Activated CD8-positive, alpha-beta T cell treated with anti-CD3 and anti-CD28 coated beads, Interleukin-2, amount 10 ng/mL, durations not matched to agents 7 days and 5 days (primary cell): Measurements from ENCODE around the gene CBFA2T3. TPM values are rescaled to one million over a fixed set of nuclear protein-coding genes. Genes with fewer than 3 reads are reported as not detected.
A peak's percentile ranks its signal among the peaks of the same experiment; 100 is the strongest.

Experiments used
- ATAC-seq: fragments of 150-1000 bp; cut with Tn5 transposase; one replicate; pipeline ENCODE4 v1.10.0; 2021; ENCODE audit warnings: moderate library complexity
- CTCF ChIA-PET: fragments of 350-600 bp; sonication (Branson Sonifier 250); formaldehyde crosslinking; loops from one replicate; lab custom pipeline; 2021; ENCODE audit warnings: antibody characterized with exemption; lab: Charles Lee
- POLR2A ChIA-PET: fragments of 350-600 bp; sonication (Branson Sonifier 250); formaldehyde crosslinking; loops from one replicate; lab custom pipeline; 2021; ENCODE audit warnings: antibody characterized with exemption; lab: Charles Lee
- DNase-seq: peaks from one replicate; pipeline ENCODE4 v3.0.0-alpha.2; 2020
- H3K27ac Mint-ChIP-seq: one replicate; pipeline ENCODE4 v1.8.0; 2021; ENCODE audit warnings: mild to moderate bottlenecking, mixed read lengths
- H3K27me3 Mint-ChIP-seq: one replicate; pipeline ENCODE4 v1.8.0; 2021; ENCODE audit warnings: low read depth, mixed read lengths
- H3K36me3 Mint-ChIP-seq: one replicate; pipeline ENCODE4 v1.8.0; 2021; ENCODE audit warnings: low read depth, mixed read lengths
- H3K4me1 Mint-ChIP-seq: one replicate; pipeline ENCODE4 v1.8.0; 2021; ENCODE audit warnings: low read depth, mixed read lengths
- H3K4me3 Mint-ChIP-seq: one replicate; pipeline ENCODE4 v1.8.0; 2021; ENCODE audit warnings: mild to moderate bottlenecking, mixed read lengths
- H3K9me3 Mint-ChIP-seq: one replicate; pipeline ENCODE4 v1.8.0; 2022; ENCODE audit warnings: mixed read lengths; ENCODE audit not compliant: insufficient read depth
- total RNA-seq, 2 experiments: library from RNA; stranded (reverse); gene quantifications; one replicate each; pipeline ENCODE4 v1.2.3, GENCODE V29; 2021

The CBFA2T3 gene
- not detected for total RNA-seq

DNA sequence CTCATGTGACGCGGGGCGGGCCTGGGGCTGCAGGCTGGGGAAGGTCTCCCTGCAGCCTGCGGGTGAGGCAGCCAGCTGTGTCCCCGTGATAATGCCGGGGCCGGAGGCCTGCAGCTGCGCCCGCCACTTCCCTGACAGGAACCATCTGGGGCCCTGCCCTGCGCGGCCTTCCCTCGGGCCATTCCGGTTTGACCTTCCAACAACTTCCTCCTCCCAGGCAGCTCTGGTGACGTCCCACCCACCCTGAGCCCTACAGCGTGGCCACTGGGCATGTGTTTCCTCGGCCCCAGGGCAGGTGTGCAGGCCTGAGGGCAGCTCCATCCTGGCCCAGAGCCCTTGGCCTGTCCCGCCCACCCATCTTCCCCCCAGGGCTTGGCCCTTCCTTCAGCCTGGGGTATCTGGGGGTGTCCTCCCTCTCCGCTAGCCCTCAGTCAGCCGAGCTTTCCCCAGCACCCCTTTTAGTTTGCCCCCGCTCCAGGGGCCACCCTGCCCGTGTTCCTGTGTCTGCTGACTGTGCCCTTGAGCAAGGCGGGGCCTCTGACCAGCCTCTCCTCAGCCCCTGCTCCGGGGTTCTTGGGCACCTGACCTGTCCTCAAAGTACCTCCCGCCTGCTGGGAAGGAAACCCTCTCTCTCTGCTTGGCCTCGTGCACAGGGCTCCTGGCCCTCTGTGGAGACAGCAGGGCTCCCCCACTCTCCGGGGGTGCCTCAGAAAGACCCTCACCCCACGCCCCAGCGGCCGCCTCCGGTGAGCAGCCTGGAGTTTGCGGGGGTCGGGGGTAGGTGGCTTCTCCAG is at the start of gene CBFA2T3:
Gene CBFA2T3 (minus strand): TSS at position 190 of the 794 bp plus-strand sequence. CDS start 400 bp downstream, outside the sequence.
- H3K4me1 Mint-ChIP-seq: peaks cover 14% of the 10 kb centered on the region
- ATAC-seq (no peak), DNase-seq (no peak)
- H3K27me3 Mint-ChIP-seq: peaks cover 14% of the 10 kb centered on the region
- H3K4me3 Mint-ChIP-seq: no peak within 1 kb of the TSS
- H3K9me3 Mint-ChIP-seq: no peaks in the 10 kb centered on the region
- CTCF ChIA-PET: no interaction called here
- H3K27ac Mint-ChIP-seq: no peak within 1 kb of the TSS
- H3K36me3 Mint-ChIP-seq: no peaks in the 10 kb centered on the region
- POLR2A ChIA-PET: no interaction called here

DNA sequence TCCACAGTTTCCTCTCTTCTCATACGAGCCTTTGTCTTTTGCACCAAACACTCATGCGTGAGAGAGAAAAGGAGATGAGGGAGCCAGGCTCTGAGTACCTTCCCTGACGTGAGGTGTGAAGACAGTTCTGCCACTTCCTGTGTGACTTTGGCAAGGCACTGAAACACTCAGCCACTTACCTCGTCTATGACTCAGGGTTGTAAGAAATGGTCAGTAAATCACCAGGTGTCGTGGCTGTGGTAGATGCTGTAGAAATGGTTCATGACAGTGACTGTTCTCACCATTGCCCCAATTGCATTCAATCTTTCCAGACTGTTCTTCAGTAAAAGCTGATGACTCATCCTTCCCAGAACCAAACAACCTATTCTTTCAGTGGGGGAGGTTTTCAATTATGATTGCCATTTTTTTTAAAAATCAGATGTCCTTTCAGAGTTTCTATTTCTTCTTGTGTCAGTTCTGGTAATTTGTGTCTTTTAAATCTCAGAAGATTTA is 49.2 kb upstream of the CBFA2T3 start:
- Mint-ChIP-seq H3K4me1 (peaks cover 25% of the 10 kb centered on the region), H3K36me3 (peaks cover 21% of the 10 kb centered on the region), H3K9me3 (peaks cover 31% of the 10 kb centered on the region), H3K27ac (peak overlapping the region; percentile 53), H3K4me3 (no peak overlapping the region), H3K27me3 (peaks cover 4% of the 10 kb centered on the region)
- DNase-seq: peak; percentile 71
- ChIA-PET CTCF (no interaction called here), POLR2A (interaction anchor here (1.3 kb wide), 1 partner anchor 71 kb away, joined by 6 read pairs; no protein-coding TSS in a partner anchor)
- ATAC-seq: peak; percentile 93

DNA sequence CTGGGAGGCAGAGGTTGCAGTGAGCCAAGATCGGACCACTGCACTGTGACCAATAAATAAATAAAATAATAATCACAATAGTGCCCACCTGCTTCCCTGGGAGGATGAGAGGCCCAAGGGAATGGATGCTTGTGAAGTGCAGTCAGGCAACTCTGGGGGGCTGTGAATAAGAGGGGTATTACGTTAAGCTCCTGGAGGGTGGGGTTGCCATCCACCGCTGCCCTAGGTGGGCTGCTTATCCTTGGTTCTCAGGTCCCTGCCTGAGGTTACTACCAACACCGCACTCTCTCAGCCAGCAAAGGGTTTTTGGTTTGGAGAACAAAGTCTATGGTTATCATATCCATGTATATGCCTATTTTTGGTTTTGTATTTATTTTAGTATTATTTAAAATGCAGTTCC is 48.6 kb upstream of the CBFA2T3 start:
- Mint-ChIP-seq H3K4me1 (peaks cover 22% of the 10 kb centered on the region), H3K4me3 (no peak overlapping the region), H3K36me3 (peaks cover 18% of the 10 kb centered on the region), H3K27ac (no peak overlapping the region), H3K9me3 (peaks cover 31% of the 10 kb centered on the region), H3K27me3 (peaks cover 4% of the 10 kb centered on the region)
- ChIA-PET POLR2A (interaction anchor here (1.3 kb wide), 1 partner anchor 71 kb away, joined by 6 read pairs; no protein-coding TSS in a partner anchor), CTCF (no interaction called here)
- DNase-seq: no peak
- peak; percentile 6 for ATAC-seq

DNA sequence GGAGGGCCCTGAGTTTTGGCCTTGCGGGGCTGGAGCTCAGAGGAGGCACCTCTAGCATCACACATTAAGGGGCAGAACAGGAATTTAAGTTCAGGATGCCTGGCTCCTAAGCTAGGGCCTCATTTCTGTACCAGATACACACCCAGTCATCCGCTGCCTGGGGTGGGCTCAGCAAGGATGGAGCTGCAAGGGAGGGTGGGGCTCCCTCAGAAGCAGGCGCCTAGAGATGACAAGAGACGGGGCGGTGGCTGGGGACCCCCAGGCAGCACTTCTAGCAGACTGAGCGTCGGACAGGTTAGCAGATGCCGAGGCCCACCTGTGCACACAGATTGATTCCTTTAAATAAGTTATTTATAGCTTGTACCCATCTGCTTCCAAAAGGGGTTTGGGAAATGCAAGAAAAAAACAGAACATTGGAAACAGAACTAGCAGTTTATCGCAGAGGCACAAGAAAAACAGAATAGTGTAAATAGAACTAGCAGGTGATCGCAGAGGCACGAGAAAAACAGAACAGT is 47.6 kb upstream of the CBFA2T3 start:
- no peak overlapping the region for H3K4me3 Mint-ChIP-seq
- no peak for ATAC-seq
- peaks cover 4% of the 10 kb centered on the region for H3K27me3 Mint-ChIP-seq

DNA sequence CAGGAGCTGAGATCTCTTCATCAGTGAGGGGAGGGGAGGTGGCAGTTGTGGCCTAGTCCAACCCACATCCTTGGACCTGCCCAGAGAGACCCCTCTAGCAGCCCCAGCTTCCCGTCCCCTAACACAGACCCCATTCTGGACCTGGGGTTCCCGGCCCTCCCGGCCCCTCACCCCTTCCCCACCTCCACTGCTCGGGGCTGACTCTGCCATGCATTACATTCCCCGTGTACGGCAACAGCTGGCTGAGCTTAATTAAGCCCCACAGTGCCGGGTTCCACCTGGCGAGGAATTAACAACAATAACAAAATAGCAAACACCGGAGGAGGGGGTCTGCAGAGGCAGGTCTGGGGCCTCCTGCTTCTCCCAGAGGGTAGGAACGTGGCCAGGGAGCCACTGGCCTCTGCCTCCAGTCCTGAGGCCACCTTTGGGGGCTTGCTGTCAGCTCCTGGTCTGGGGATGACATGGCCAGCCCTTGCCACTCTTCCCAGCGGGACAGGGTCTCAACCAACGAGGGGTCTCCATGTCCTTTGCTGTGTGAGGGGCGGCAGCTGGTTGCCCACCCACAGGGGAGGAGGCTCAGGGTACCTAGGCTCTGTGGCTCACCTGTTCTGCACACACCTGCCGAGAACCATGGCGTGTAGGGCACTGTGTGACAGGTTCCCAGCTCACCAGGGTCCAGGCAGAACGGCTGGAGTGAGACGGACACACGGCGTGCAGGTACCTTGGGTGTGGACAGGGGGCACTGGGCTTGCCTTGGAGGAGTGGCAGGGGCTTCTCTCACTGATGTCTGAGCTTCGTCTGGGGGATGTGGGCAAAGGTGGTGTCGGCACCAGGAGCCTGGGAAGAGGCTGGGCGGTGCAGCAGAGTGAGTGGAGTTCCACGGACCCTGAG is 46.9 kb upstream of the CBFA2T3 start:
- ATAC-seq (no peak), DNase-seq (no peak)
- peaks cover 31% of the 10 kb centered on the region for H3K9me3 Mint-ChIP-seq
- H3K27me3 Mint-ChIP-seq: peaks cover 4% of the 10 kb centered on the region
- H3K4me1 Mint-ChIP-seq: peaks cover 27% of the 10 kb centered on the region
- H3K4me3 Mint-ChIP-seq: no peak overlapping the region
- ChIA-PET CTCF (no interaction called here), POLR2A (interaction anchor here (0.6 kb wide), 1 partner anchor 69 kb away, joined by 3 read pairs; no protein-coding TSS in a partner anchor)
- H3K36me3 Mint-ChIP-seq: peaks cover 18% of the 10 kb centered on the region
- H3K27ac Mint-ChIP-seq: no peak overlapping the region

More for the DNA sequence above, 47.6 kb upstream of the CBFA2T3 start:
- Mint-ChIP-seq H3K36me3 (peaks cover 18% of the 10 kb centered on the region), H3K27ac (no peak overlapping the region), H3K4me1 (peaks cover 27% of the 10 kb centered on the region), H3K9me3 (peaks cover 31% of the 10 kb centered on the region)
- POLR2A ChIA-PET: interaction anchor here (1.3 kb wide), 1 partner anchor 72 kb away, joined by 6 read pairs; no protein-coding TSS in a partner anchor
- CTCF ChIA-PET: no interaction called here
- no peak for DNase-seq

DNA sequence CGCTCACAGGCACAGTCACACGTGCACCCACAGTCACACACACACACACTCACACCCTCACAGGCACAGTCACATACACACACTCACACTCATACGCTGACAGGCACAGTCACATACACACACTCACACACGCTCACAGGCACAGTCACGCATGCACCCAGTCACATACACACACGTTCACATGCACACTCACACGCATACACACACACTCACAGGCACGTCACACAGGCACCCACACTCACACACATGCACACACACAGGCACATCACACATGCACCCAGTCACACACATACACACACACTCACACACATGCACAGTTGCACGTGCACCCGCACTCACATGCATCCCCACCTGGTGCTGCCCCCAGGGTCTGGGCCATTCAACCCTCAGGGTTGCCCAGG is 46.1 kb upstream of the CBFA2T3 start:
- no peak for ATAC-seq
- POLR2A ChIA-PET: no interaction called here
- H3K36me3 Mint-ChIP-seq: peaks cover 18% of the 10 kb centered on the region
- H3K27ac Mint-ChIP-seq: no peak overlapping the region
- H3K4me1 Mint-ChIP-seq: peaks cover 27% of the 10 kb centered on the region
- no peak for DNase-seq
- no peak overlapping the region for H3K4me3 Mint-ChIP-seq
- peaks cover 4% of the 10 kb centered on the region for H3K27me3 Mint-ChIP-seq
- CTCF ChIA-PET: no interaction called here
- H3K9me3 Mint-ChIP-seq: peaks cover 31% of the 10 kb centered on the region

DNA sequence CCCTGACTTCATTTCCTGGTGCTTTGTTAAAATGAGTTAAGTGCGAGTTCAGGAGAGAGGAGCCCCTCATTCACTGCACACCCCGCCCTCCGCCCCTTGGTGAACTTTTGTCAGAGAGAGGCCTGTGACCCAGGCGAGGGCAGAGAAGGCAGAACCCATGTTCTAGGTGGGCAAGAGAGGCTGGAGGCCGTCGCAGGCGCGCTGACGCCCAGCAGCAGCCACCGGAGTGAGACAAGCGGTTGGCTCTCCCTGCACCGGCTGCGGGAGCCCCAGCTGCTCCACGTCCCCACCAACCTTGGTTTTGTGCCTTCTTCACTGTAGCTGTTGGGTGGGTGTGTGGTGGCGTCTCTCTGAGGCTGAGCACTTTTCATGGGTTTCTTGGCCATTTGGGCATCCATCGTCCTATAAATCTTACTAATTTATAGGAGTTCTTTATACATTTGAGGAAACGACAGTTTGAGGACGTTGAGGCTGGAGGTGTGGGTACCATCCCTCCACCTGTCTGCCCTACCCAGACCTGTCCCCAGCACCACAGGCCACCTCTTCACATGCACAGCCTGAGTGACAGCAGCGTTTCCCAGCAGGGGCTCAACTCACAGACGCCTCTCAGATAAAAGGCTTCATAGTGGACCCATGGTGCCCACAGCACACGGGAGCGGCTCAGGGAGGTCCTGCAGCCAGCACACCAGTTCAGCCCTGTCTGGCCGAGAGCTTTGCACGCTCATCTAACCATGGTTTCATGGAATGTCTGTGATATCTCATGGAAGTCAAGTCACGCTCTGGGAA is 45.2 kb upstream of the CBFA2T3 start:
- H3K4me1 Mint-ChIP-seq: peaks cover 27% of the 10 kb centered on the region
- no peak overlapping the region for H3K4me3 Mint-ChIP-seq
- ChIA-PET CTCF (no interaction called here), POLR2A (no interaction called here)
- peaks cover 15% of the 10 kb centered on the region for H3K36me3 Mint-ChIP-seq
- H3K9me3 Mint-ChIP-seq: peaks cover 25% of the 10 kb centered on the region
- ATAC-seq (no peak), DNase-seq (no peak)
- no peak overlapping the region for H3K27ac Mint-ChIP-seq
- H3K27me3 Mint-ChIP-seq: peaks cover 4% of the 10 kb centered on the region

DNA sequence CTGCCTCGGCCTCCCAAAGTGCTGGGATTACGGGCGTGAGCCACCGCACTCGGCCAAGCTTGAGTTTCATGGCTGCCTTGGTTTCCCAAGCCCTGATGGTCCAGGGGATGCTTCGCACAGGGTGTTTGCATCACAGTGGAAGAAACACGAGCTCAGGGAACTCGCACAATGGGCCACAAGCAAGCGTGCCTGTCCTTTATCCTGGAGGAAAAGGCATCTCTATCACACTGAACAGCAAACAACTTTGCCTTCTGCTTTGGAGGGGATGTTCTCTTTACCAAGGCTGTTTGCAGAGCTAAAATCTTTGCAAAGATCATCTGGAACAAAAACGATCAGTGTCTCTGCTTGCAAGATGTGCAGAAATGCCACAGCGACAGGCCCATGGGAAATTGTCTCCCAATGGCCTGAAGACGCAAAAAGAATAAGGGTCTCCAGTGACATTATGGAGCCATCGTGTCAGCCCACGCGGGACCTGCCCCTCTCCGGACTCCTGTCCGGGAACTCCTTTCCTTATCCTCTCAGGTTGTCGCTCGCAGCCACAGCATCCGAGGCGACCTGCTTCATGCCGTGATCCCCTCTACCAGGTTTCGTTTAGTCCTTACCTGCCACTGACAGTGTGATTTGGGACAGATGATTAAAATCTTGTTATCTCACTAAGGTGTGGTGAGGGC is 44.1 kb upstream of the CBFA2T3 start:
- Mint-ChIP-seq H3K4me3 (no peak overlapping the region), H3K9me3 (peaks cover 13% of the 10 kb centered on the region), H3K27ac (no peak overlapping the region), H3K4me1 (peaks cover 18% of the 10 kb centered on the region), H3K27me3 (peaks cover 4% of the 10 kb centered on the region), H3K36me3 (peaks cover 5% of the 10 kb centered on the region)
- ATAC-seq: no peak
- ChIA-PET POLR2A (no interaction called here), CTCF (no interaction called here)
- DNase-seq: no peak

DNA sequence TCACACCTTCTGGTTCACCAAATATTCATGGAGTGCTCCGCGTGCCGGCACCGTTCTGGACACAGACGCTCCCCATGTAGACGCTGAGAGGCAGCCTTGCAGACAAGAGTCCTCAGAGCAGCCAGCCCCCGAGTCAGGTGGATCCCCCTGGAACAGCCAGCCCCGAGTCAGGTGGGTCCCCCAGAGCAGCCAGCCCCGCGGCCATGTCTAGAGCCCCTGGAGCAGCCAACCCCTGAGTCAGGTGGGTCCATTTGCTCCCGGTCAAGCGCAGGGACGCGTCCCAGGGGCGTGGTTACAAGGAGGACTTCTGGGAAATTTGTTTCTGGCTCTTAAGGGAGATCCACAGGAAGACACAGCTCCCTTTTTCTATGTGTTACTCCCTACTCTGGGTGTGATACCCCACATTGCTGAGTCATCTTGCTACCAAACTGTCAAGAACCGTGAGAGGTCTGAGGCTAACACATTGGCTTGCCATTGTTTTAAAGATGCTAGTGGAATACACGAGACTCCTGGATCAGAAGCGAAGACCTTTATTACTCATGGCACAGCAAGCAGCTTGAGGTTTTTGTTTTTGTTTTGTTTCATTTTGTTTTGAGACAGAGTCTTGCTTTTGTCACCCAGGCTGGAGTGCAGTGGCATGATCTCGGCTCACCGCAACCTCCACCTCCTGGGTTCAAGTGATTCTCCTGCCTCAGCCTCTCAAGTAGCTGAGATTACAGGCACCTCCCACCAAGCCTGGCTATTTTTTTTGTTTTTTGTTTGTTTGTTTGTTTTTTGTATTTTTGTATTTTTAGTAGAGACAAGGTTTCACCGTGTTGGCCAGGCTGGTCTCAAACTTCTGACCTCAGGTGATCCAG is 43.3 kb upstream of the CBFA2T3 start:
- ATAC-seq (peak; percentile 74), DNase-seq (peak; percentile 45)
- POLR2A ChIA-PET: interaction anchor here (0.6 to 0.8 kb wide), 2 partner anchors 12 to 76 kb away, joined by 3 read pairs; no protein-coding TSS in a partner anchor
- peaks cover 12% of the 10 kb centered on the region for H3K4me1 Mint-ChIP-seq
- peaks cover 3% of the 10 kb centered on the region for H3K36me3 Mint-ChIP-seq
- no peak overlapping the region for H3K4me3 Mint-ChIP-seq
- H3K27me3 Mint-ChIP-seq: peaks cover 4% of the 10 kb centered on the region
- CTCF ChIA-PET: no interaction called here
- peaks cover 9% of the 10 kb centered on the region for H3K9me3 Mint-ChIP-seq
- no peak overlapping the region for H3K27ac Mint-ChIP-seq

DNA sequence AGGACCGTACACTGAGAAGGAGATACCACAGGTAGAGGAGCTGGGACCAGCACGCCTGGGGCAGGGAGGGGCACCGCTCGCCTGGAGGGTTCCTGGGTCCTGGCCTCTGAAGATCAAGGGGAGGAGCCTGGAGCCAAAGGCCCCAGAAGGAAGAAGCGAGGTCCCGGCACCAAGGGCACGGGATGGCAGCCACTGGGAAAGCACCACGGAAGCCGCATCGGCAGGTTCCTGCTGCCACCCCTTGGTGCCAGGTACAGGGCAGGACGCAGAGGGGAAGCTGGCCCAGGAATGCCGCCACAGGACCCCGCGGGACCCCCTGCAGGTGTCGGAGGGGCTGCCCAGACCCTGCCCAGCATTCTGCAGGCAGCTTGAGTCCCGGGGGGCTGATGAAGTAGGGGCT is 42.5 kb upstream of the CBFA2T3 start:
- Mint-ChIP-seq H3K4me3 (no peak overlapping the region), H3K27ac (no peak overlapping the region), H3K4me1 (peaks cover 5% of the 10 kb centered on the region), H3K27me3 (peaks cover 4% of the 10 kb centered on the region), H3K9me3 (peaks cover 2% of the 10 kb centered on the region), H3K36me3 (no peaks in the 10 kb centered on the region)
- ChIA-PET POLR2A (no interaction called here), CTCF (no interaction called here)
- DNase-seq: no peak
- no peak for ATAC-seq
